MCF 10A (cell line): Measurements from ENCODE around the gene SLC13A3. TPM values are rescaled to one million over a fixed set of nuclear protein-coding genes. Genes with fewer than 3 reads are reported as not detected.

ENCODE experiments used
- BruUV-seq: library from RNA; stranded (reverse); fragments of 400-500 nt; replicated peaks from 2 replicates; lab custom pipeline; 2021; lab: Mats Ljungman, UMichigan
- CTCF ChIA-PET: fragments of 300-600 bp; sonication (Branson Sonifier 250); formaldehyde crosslinking; extraction: SDS; loops from one replicate; lab custom pipeline; 2021; ENCODE audit warnings: antibody characterized with exemption, inconsistent platforms; lab: Yijun Ruan, JAX
- POLR2A ChIA-PET: fragments of 300-600, 350-650 bp; sonication (Branson Sonifier 250); formaldehyde crosslinking; extraction: SDS; loops from one replicate; lab custom pipeline; 2020; ENCODE audit warnings: antibody characterized with exemption, inconsistent platforms; lab: Yijun Ruan, JAX
- DNase-seq: peaks from one replicate; pipeline ENCODE4 v3.0.0-alpha.2; 2018; ENCODE audit not compliant: unreplicated experiment
- H3K27ac Mint-ChIP-seq: one replicate; pipeline ENCODE4 v1.8.0; 2022; ENCODE audit warnings: mild to moderate bottlenecking, low read depth, mixed read lengths; ENCODE audit not compliant: unreplicated experiment
- H3K27me3 Mint-ChIP-seq: one replicate; pipeline ENCODE4 v1.8.0; 2022; ENCODE audit warnings: mixed read lengths; ENCODE audit not compliant: insufficient read depth, unreplicated experiment
- H3K36me3 Mint-ChIP-seq: one replicate; pipeline ENCODE4 v1.8.0; 2022; ENCODE audit warnings: mild to moderate bottlenecking, moderate library complexity, mixed read lengths; ENCODE audit not compliant: insufficient read depth, unreplicated experiment
- H3K4me1 Mint-ChIP-seq: one replicate; pipeline ENCODE4 v1.8.0; 2022; ENCODE audit warnings: mixed read lengths; ENCODE audit not compliant: insufficient read depth, unreplicated experiment
- H3K4me3 Mint-ChIP-seq: one replicate; pipeline ENCODE4 v1.8.0; 2022; ENCODE audit warnings: mild to moderate bottlenecking, moderate library complexity, mixed read lengths; ENCODE audit not compliant: unreplicated experiment
- H3K9me3 Mint-ChIP-seq: one replicate; pipeline ENCODE4 v1.8.0; 2022; ENCODE audit warnings: mixed read lengths; ENCODE audit not compliant: unreplicated experiment
- CTCF ChIP-seq: fragments of 200-600 bp; IDR thresholded peaks from one replicate; pipeline ENCODE4 v1.8.0; 2022; ENCODE audit warnings: antibody characterized with exemption, mild to moderate bottlenecking; ENCODE audit not compliant: unreplicated experiment
- intact Hi-C: fragments of 100-400 bp; cut with micrococcal nuclease; formaldehyde crosslinking; loops from 2 replicates; pipeline ENCODE4 v1.14.1; 2022
- total RNA-seq: library from RNA; stranded (reverse); gene quantifications from 2 replicates; pipeline ENCODE4 v1.2.3, GENCODE V29; 2022

SLC13A3 gene
- total RNA-seq, 1 experiment from 2014 or later, result not detected

GRCh38 chr20:46575937-46576461 lies 75.3 kb downstream of the SLC13A3 start:
- Mint-ChIP-seq H3K36me3 (no peaks in the 10 kb centered on the region), H3K9me3 (no peaks in the 10 kb centered on the region), H3K4me3 (no peak overlapping the region), H3K27me3 (peaks cover 62% of the 10 kb centered on the region), H3K4me1 (no peaks in the 10 kb centered on the region), H3K27ac (no peak overlapping the region)
- CTCF ChIA-PET, result interaction anchor here (0.9 to 1.0 kb wide), 2 partner anchors 14 to 26 kb away, joined by 3 read pairs; no protein-coding TSS in a partner anchor
- no peak for TF ChIP-seq CTCF
- no TSS peak for BruUV-seq
- intact Hi-C loops, result no loop called here
- no peak for DNase-seq
- POLR2A ChIA-PET, result no interaction called here

- intact Hi-C loops, result no loop called here
- no peak for TF ChIP-seq CTCF
- ChIA-PET POLR2A (no interaction called here), CTCF (interaction anchor here (0.8 to 1.0 kb wide), 3 partner anchors 13 to 57 kb away, joined by 3 to 5 read pairs (median 3); no protein-coding TSS in a partner anchor)
- Mint-ChIP-seq H3K4me3 (no peak overlapping the region), H3K36me3 (no peaks in the 10 kb centered on the region), H3K9me3 (no peaks in the 10 kb centered on the region), H3K4me1 (no peaks in the 10 kb centered on the region), H3K27me3 (peaks cover 63% of the 10 kb centered on the region), H3K27ac (no peak overlapping the region)
- BruUV-seq, result no TSS peak
- no peak for DNase-seq
Measured at GRCh38 chr20:46575394-46575793, 75.9 kb downstream of the SLC13A3 start.

- ChIA-PET CTCF (interaction anchor here (0.6 kb wide), 1 partner anchor 103 kb away, joined by 3 read pairs; no protein-coding TSS in a partner anchor), POLR2A (no interaction called here)
- no peaks in the 10 kb centered on the region for H3K4me1 Mint-ChIP-seq
- peaks cover 63% of the 10 kb centered on the region for H3K27me3 Mint-ChIP-seq
- H3K36me3 Mint-ChIP-seq, result no peaks in the 10 kb centered on the region
- DNase-seq, result no peak
- H3K4me3 Mint-ChIP-seq, result no peak overlapping the region
- H3K27ac Mint-ChIP-seq, result no peak overlapping the region
- no peak for TF ChIP-seq CTCF
- intact Hi-C loops, result no loop called here
- H3K9me3 Mint-ChIP-seq, result no peaks in the 10 kb centered on the region
- BruUV-seq, result no TSS peak
Measured at GRCh38 chr20:46573788-46574584, 77.3 kb downstream of the SLC13A3 start.

GRCh38 chr20:46573234-46573633 lies 78.0 kb downstream of the SLC13A3 start:
- BruUV-seq, result no TSS peak
- intact Hi-C loops, result no loop called here
- DNase-seq, result no peak
- no peak overlapping the region for H3K27ac Mint-ChIP-seq
- ChIA-PET POLR2A (interaction anchor here (0.7 kb wide), 1 partner anchor 406 kb away, joined by 3 read pairs; no protein-coding TSS in a partner anchor), CTCF (interaction anchor here (0.6 to 0.7 kb wide), 2 partner anchors 104 to 1254 kb away, joined by 3 read pairs; no protein-coding TSS in a partner anchor)
- peaks cover 56% of the 10 kb centered on the region for H3K27me3 Mint-ChIP-seq
- no peak for TF ChIP-seq CTCF
- no peaks in the 10 kb centered on the region for H3K9me3 Mint-ChIP-seq
- H3K4me1 Mint-ChIP-seq, result no peaks in the 10 kb centered on the region
- no peak overlapping the region for H3K4me3 Mint-ChIP-seq
- no peaks in the 10 kb centered on the region for H3K36me3 Mint-ChIP-seq
